ENCODE results near the gene SFTPB.

The SFTPB gene

GRCh38 chr2:85681776-85682175, 13.8 kb upstream of the SFTPB start:
- H3K27ac ChIP-seq (ENCODE audit: extremely low read depth, low read depth, low read length), result no peak overlapping the region
- ChIA-PET CTCF (interaction anchor here (0.7 to 2.7 kb wide), 3 partner anchors 26 to 132 kb away, joined by 3 to 9 read pairs (median 6); no protein-coding TSS in a partner anchor), POLR2A (no interaction called here)
- peaks cover under 1% of the 10 kb centered on the region; the same call in 1 of the 2 replicates for H3K4me1 ChIP-seq (ENCODE audit: control insufficient read depth, insufficient read depth, low read length)
- no peak overlapping the region for H3K4me3 ChIP-seq (ENCODE audit: low read depth, low read length)
- no peaks in the 10 kb centered on the region for H3K36me3 ChIP-seq (ENCODE audit: control insufficient read depth in 2 of 2, insufficient read depth in 1 of 2, low read length in 2 of 2)
- no peaks in the 10 kb centered on the region for H3K9me3 ChIP-seq (ENCODE audit: control insufficient read depth, insufficient read depth, low read depth, low read length)
- TF ChIP-seq ZNF175 (tag by site-specific recombination; IDR thresholded peaks at IDR 0.05) (no peak), ELK4 (IDR thresholded peaks at IDR 0.05; ENCODE audit: borderline replicate concordance, low read depth, low read length) (no peak), SP3 (tag by site-specific recombination; IDR thresholded peaks at IDR 0.05) (no peak), ZFHX2 (tag by site-specific recombination; conservative IDR thresholded peaks at IDR 0.05) (no peak), CTCF (tag by site-specific recombination; IDR thresholded peaks at IDR 0.05) (no peak), ZFP69B (tag by site-specific recombination; IDR thresholded peaks at IDR 0.05) (no peak), ZNF830 (tag by site-specific recombination; IDR thresholded peaks at IDR 0.05; ENCODE audit: low read depth) (no peak), ZNF37A (tag by site-specific recombination; IDR thresholded peaks at IDR 0.05) (no peak), ZNF791 (tag by site-specific recombination; IDR thresholded peaks at IDR 0.05) (no peak), ATF2 (tag by site-specific recombination; IDR thresholded peaks at IDR 0.05; ENCODE audit: low read depth) (no peak), ZNF350 (tag by site-specific recombination; IDR thresholded peaks at IDR 0.05) (no peak), KLF7 (tag by site-specific recombination; IDR thresholded peaks at IDR 0.05; ENCODE audit: borderline replicate concordance) (no peak), ZNF394 (tag by site-specific recombination; IDR thresholded peaks at IDR 0.05; ENCODE audit: borderline replicate concordance) (no peak), ZNF416 (tag by site-specific recombination; IDR thresholded peaks at IDR 0.05) (no peak), ZNF292 (tag by site-specific recombination; IDR thresholded peaks at IDR 0.05; ENCODE audit: borderline replicate concordance, low read depth) (no peak), GLIS2 (tag by site-specific recombination; IDR thresholded peaks at IDR 0.05) (no peak), ZNF585B (tag by site-specific recombination; IDR thresholded peaks at IDR 0.05) (no peak), ZSCAN30 (tag by site-specific recombination; IDR thresholded peaks at IDR 0.05) (no peak)

GRCh38 chr2:85681372-85681763, 13.4 kb upstream of the SFTPB start:
- H3K36me3 ChIP-seq (ENCODE audit: control insufficient read depth in 2 of 2, insufficient read depth in 1 of 2, low read length in 2 of 2), result no peaks in the 10 kb centered on the region
- H3K9me3 ChIP-seq (ENCODE audit: control insufficient read depth, insufficient read depth, low read depth, low read length), result no peaks in the 10 kb centered on the region
- H3K4me3 ChIP-seq (ENCODE audit: low read depth, low read length), result no peak overlapping the region
- no peak overlapping the region for H3K27ac ChIP-seq (ENCODE audit: extremely low read depth, low read depth, low read length)
- ChIA-PET POLR2A (no interaction called here), CTCF (interaction anchor here (0.7 to 2.7 kb wide), 4 partner anchors 22 to 133 kb away, joined by 3 to 9 read pairs (median 4); no protein-coding TSS in a partner anchor)
- TF ChIP-seq ZNF76 (tag by site-specific recombination; IDR thresholded peaks at IDR 0.05; ENCODE audit: borderline replicate concordance, low read depth), result no peak
- no peak for TF ChIP-seq ZNF335 (tag by site-specific recombination; conservative IDR thresholded peaks at IDR 0.05)
- no peak for TF ChIP-seq ZNF211 (tag by site-specific recombination; IDR thresholded peaks at IDR 0.05; ENCODE audit: low read depth)
- no peak for TF ChIP-seq YY2 (tag by site-specific recombination; IDR thresholded peaks at IDR 0.05)
- TF ChIP-seq ZNF18 (tag by site-specific recombination; IDR thresholded peaks at IDR 0.05), result no peak
- TF ChIP-seq BCL6B (tag by site-specific recombination; IDR thresholded peaks at IDR 0.05), result no peak
- no peak for TF ChIP-seq TSHZ1 (tag by site-specific recombination; IDR thresholded peaks at IDR 0.05; ENCODE audit: borderline replicate concordance)
- H3K4me1 ChIP-seq (ENCODE audit: control insufficient read depth, insufficient read depth, low read length), result no peaks in the 10 kb centered on the region
